ENCODE measurements around the gene SV2B. TPM values are rescaled to one million over a fixed set of nuclear protein-coding genes. Genes with fewer than 3 reads are reported as not detected.
A peak's percentile ranks its signal among the peaks of the same experiment; 100 is the strongest.

Gene SV2B
- total RNA-seq, 1 donor from 2014 or later = 0.40 TPM

- DNase-seq (ENCODE audit: low read depth in 2 of 2) = no peak
Measured at GRCh38 chr15:91136386-91136923, 36.4 kb downstream of the SV2B start.

GRCh38 chr15:91140601-91141000 is 40.5 kb downstream of the SV2B start:
- no peak for DNase-seq (ENCODE audit: low read depth in 2 of 2)

DNA sequence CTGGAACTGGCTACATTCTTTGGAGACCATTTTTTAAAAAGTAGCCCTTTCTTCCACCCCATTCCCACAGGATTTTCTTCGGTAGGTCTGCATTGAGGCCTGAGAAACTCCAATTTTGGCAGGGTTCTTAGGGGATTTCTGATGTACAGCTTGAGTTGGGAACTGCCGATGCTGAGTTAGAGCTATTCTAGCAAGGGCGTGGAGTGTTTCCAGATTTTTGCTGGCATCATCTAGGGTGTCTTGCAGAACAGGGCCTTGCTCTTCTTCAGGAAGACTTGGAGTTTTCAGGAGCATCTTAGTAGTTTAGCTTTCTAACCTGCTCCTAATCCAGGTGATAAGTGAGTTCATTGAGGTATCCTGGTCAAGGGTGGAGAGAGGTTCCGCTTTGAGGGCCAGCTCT is 41.0 kb downstream of the SV2B start:
- DNase-seq (ENCODE audit: low read depth in 2 of 2) = no peak

GRCh38 chr15:91142106-91142744 is 42.2 kb downstream of the SV2B start:
- DNase-seq (ENCODE audit: low read depth in 2 of 2) = peak in 1 of 2 donors; percentile 12

DNA sequence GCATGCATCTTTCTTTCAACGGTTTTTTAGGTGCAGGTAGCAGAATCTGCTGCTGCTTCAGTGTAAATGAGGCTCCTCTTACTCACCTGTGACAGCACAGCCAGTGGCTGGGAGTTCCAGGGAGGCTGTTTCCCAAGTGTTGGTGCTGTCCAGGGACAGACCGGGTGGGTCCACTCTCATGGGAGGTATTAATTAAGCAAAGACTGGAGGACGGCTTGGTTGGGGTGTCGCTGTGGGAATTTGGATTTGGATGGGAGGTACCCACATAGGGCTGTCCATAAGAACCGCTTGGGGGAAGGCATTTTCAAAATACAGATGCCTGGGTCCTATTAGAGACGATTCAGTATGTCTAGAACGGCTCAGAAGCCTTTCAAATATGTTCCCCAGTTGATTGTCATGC is 42.9 kb downstream of the SV2B start:
- DNase-seq (ENCODE audit: low read depth in 2 of 2) = no peak

DNA sequence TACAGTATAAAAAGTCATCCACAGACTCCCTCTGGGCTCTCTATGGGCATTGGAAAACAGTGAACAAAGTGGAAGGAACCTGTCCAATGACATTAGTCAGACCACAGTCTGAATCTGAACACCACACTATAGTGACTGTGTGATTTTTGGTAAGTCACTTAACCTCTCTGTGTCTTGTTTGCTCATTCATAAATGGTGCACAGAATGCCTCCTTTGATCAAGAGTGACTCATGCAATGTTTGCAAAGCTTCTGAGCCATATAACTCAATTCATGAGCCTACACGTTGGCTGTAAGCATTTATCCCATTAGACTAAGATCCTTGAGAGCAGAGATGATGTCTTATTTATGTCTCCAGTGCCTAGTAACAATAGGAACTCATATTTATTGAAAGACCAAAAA is 46.7 kb downstream of the SV2B start:
- DNase-seq (ENCODE audit: low read depth in 2 of 2) = no peak

- no peak for DNase-seq (ENCODE audit: low read depth in 2 of 2)
Measured at GRCh38 chr15:91148243-91148642, 48.2 kb downstream of the SV2B start.

- no peak for DNase-seq (ENCODE audit: low read depth in 2 of 2)
Measured at GRCh38 chr15:91150502-91151160, 50.6 kb downstream of the SV2B start.

GRCh38 chr15:91151781-91152563 is 51.9 kb downstream of the SV2B start:
- no peak for DNase-seq (ENCODE audit: low read depth in 2 of 2)

DNA sequence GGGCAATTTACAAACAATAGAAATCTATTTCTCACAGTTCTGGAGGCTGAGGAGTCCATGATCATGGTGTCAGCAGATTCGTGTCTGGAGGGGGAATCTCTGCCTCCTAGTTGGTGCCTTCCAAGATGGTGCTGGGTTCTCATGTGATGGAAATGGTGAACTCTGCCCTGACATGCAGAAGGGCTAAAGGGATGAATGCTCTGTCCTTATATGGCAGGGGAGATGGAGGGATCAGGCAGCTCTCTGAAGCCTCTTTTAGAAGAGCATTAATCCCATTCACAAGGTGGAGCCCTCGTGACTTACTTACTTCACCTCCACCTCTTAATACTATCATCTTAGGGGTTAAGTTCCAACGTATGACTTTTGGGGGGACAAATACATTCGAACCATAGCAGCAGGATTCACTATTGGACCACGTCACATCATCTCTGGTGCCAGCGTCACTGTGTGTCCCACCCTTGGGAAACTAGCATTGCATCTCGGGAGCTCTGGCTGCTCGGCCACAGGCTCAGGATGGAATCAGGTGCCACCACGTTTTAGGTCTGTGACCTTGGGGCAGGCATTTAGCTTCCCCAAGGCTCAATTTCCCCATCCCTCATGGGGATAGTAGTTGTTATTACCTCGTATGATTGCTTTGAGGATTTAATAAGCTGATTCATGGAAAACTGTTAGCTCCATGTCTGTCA is 53.0 kb downstream of the SV2B start:
- no peak for DNase-seq (ENCODE audit: low read depth in 2 of 2)

GRCh38 chr15:91153954-91154353 is 53.9 kb downstream of the SV2B start:
- no peak for DNase-seq (ENCODE audit: low read depth in 2 of 2)

DNA sequence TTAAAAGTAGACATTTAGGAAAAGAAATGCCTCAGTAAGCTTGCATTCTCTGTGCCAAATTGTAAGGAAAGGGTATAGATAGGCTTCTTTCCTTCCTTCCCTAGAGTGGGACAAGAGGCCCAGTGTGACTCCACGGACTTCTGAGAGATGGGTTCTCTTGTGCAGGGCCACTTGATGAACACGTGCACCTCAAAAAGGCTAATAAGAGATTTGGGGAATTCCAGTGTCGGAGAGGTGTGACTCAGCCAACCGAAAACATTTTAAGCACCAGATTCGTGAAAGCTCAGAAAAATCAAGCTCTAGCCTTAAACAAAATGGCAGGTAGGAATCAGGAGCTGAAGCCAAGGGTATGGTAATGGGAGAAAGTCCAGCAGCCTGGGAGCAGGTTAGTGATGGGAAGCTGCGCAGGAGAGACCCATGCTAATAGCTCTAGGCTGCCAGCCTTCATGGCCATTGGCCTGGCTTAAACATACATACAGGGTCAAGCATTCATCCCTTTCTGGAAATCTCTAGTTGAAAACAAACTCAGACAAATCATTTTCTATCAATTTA is 56.2 kb downstream of the SV2B start:
- DNase-seq (ENCODE audit: low read depth in 2 of 2) = no peak

- no peak for DNase-seq (ENCODE audit: low read depth in 2 of 2)
Measured at GRCh38 chr15:91158415-91159394, 58.6 kb downstream of the SV2B start.

DNA sequence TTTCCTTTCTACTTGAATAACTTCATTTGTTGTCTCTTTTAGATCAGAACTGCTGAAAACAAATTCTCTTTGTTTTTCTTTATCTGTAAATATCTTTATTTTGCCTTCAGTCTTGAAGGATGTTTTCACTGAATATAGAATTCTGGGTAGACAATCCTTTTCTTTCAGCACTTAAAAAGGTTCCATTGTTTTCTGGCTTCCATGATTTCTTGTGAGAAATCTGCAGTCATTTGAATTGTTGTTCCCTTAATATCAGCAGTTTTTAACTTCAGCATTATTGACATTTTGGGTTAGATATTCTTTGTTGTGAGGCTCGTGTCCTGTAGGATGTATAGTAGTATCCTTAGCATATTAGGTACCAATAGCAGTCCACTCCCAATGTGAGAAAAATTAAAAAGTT is 65.8 kb downstream of the SV2B start:
- DNase-seq (ENCODE audit: low read depth in 2 of 2) = no peak

DNA sequence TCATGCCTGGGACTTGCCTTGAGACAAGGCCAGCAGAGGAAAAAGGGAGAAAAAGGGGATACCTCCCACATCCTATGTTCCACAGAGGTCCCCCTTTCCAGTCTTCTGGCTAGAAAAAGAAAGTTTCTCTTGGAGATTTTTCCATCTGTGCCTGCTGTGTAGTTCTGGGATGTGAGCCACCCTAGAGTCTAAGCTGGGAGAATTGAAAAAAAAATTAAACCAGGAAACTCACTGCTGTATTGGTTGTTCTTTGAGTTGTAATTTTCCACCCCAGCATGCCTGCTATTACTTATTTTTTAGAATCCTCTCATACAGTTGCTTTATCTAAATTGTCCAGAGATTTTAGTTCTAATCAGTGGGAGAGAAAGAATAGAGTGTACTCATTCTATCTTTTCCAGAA is 68.4 kb downstream of the SV2B start:
- no peak for DNase-seq (ENCODE audit: low read depth in 2 of 2)

DNA sequence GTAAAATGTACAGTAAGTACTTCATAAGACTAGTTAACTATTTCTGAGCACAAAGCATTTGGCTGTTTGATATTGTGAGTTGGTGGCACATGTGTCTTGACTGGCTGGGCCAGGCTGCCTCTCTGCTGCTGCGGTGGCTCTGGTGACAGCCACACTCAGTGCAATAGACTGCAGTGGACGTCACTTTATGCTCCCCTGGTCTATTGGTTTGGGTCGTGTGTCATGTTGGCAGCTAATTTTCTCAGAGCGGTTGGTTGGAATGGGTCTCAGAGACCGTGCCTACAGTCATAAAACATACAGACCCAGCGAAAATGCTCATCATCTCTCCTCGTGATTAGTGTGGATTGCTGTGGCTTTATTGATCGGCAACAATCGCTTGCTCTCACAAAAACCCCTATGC is 71.3 kb downstream of the SV2B start:
- DNase-seq (ENCODE audit: low read depth in 2 of 2) = no peak

GRCh38 chr15:91182101-91182500 is 82.0 kb downstream of the SV2B start:
- DNase-seq (ENCODE audit: low read depth in 2 of 2) = no peak

GRCh38 chr15:91183596-91183995 is 83.5 kb downstream of the SV2B start:
- DNase-seq (ENCODE audit: low read depth in 2 of 2) = no peak

DNA sequence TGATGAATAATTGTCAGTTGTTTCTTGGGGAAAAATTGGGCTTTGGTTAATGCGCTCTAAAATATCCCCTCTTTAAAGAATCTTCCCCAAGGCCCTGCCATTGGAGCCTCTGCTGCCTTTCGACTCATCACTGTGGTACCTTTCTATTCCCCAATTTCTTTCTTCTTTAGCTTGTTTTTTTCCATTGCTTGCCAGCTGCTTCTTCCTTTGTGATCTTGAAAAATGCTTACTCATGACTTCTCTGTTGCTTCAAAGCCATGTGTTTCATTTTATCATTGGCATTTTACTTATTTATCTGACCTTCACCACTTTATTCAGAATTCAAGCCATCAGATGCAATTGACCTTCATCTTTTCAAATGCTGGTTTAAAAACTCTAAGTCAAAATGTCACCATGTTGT is 84.4 kb downstream of the SV2B start:
- DNase-seq (ENCODE audit: low read depth in 2 of 2) = no peak

GRCh38 chr15:91186904-91187656 is 87.0 kb downstream of the SV2B start:
- peak; percentile 46 to 49 for DNase-seq (ENCODE audit: low read depth in 2 of 2)

All from lung microvascular endothelial cell (primary cell).